PFSK-1 (cell line): Measurements from ENCODE around the gene ZXDC.

Source experiments
- POLR2AphosphoS5 ChIP-seq: IDR thresholded peaks from 2 replicates; pipeline ENCODE4 v1.6.1; 2012; ENCODE audit warnings: low read depth, mild to moderate bottlenecking, control low read depth, low read length, moderate library complexity
- SIN3A ChIP-seq: IDR thresholded peaks from 2 replicates; pipeline ENCODE4 v1.6.1; 2012; ENCODE audit warnings: mild to moderate bottlenecking, low read length, moderate library complexity, borderline replicate concordance; ENCODE audit not compliant: insufficient read depth
- TAF1 ChIP-seq: IDR thresholded peaks from 2 replicates; pipeline ENCODE4 v1.6.1; 2012; ENCODE audit warnings: low read length, control low read depth, borderline replicate concordance; ENCODE audit not compliant: insufficient read depth
- TF ChIP-seq, protein P1 (sequence below), 2 experiments: IDR thresholded peaks; 2 replicates each; pipeline versions ENCODE4 v1.6.1 to v1.8.0; 2011 to 2012; ENCODE audit warnings: low read depth in 2 of 2, low read length in 2 of 2, control low read depth in 1 of 2, inconsistent platforms in 1 of 2, mild to moderate bottlenecking in 1 of 2, moderate library complexity in 1 of 2; ENCODE audit not compliant: insufficient read depth in 1 of 2

DNA sequence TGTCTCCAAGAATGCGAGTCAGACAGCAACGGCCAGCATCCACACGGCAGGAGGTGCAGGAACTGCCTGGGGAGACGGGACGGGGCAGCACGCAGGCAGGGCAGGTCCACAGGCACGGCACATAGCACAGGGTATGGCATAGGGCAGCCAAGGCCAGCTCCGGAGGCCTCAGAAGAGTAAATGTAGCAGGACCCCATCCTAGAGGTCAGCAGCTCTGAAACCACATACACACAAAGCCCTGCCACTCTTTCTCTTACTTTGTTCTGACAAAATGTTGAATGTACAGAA is 26.9 kb downstream of the ZXDC start:
- no peak for TF ChIP-seq TAF1
- no peak for TF ChIP-seq SIN3A
- TF ChIP-seq POLR2AphosphoS5 = no peak
- TF ChIP-seq, protein P1, sequence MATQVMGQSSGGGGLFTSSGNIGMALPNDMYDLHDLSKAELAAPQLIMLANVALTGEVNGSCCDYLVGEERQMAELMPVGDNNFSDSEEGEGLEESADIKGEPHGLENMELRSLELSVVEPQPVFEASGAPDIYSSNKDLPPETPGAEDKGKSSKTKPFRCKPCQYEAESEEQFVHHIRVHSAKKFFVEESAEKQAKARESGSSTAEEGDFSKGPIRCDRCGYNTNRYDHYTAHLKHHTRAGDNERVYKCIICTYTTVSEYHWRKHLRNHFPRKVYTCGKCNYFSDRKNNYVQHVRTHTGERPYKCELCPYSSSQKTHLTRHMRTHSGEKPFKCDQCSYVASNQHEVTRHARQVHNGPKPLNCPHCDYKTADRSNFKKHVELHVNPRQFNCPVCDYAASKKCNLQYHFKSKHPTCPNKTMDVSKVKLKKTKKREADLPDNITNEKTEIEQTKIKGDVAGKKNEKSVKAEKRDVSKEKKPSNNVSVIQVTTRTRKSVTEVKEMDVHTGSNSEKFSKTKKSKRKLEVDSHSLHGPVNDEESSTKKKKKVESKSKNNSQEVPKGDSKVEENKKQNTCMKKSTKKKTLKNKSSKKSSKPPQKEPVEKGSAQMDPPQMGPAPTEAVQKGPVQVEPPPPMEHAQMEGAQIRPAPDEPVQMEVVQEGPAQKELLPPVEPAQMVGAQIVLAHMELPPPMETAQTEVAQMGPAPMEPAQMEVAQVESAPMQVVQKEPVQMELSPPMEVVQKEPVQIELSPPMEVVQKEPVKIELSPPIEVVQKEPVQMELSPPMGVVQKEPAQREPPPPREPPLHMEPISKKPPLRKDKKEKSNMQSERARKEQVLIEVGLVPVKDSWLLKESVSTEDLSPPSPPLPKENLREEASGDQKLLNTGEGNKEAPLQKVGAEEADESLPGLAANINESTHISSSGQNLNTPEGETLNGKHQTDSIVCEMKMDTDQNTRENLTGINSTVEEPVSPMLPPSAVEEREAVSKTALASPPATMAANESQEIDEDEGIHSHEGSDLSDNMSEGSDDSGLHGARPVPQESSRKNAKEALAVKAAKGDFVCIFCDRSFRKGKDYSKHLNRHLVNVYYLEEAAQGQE (IDR thresholded peaks at IDR 0.05; ENCODE audit: insufficient read depth in 1 of 2, low read depth in 2 of 2, low read length in 2 of 2) = no peak
